Right lobe of liver (tissue), 4 donors: Measurements from ENCODE around the gene IKBKE.

Experiments
- POLR2A ChIP-seq: fragments of 450-650 bp; IDR thresholded peaks from one replicate; pipeline ENCODE4 v1.6.1; 2017; ENCODE audit warnings: antibody characterized with exemption, mild to moderate bottlenecking
- TF ChIP-seq, protein P1 (sequence below), 4 donors: fragments of 200-600 bp in 3 of 4; fragments of 450-650 bp in 1 of 4; IDR thresholded peaks; one replicate each; pipeline versions ENCODE4 v1.5.1 to v1.8.0; 2016 to 2022; ENCODE audit warnings: antibody characterized with exemption in 4 of 4, mild to moderate bottlenecking in 2 of 4
- donor health status: DM: no; HTN: no; CAD: no.
- donor health status: DM: no; HTN: no; CAD: no.
- donor health status: DM: no; HTN: yes; CAD: no.

- no peak for TF ChIP-seq POLR2A
- TF ChIP-seq, protein P1, sequence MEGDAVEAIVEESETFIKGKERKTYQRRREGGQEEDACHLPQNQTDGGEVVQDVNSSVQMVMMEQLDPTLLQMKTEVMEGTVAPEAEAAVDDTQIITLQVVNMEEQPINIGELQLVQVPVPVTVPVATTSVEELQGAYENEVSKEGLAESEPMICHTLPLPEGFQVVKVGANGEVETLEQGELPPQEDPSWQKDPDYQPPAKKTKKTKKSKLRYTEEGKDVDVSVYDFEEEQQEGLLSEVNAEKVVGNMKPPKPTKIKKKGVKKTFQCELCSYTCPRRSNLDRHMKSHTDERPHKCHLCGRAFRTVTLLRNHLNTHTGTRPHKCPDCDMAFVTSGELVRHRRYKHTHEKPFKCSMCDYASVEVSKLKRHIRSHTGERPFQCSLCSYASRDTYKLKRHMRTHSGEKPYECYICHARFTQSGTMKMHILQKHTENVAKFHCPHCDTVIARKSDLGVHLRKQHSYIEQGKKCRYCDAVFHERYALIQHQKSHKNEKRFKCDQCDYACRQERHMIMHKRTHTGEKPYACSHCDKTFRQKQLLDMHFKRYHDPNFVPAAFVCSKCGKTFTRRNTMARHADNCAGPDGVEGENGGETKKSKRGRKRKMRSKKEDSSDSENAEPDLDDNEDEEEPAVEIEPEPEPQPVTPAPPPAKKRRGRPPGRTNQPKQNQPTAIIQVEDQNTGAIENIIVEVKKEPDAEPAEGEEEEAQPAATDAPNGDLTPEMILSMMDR (IDR thresholded peaks at IDR 0.05): peak; percentile 71 to 82 (median 76)
These were observed 8.4 kb upstream of the IKBKE start for GRCh38 chr1:206461602-206462455.
